Activated T-cell treated with anti-CD3 and anti-CD28 coated beads for 4 hours (primary cell): ENCODE data around the gene NEMF.
"Not testable (repeated sequence)": the region's sequence is repeated elsewhere in the genome, so short reads cannot be mapped to it uniquely, and the experiment has no call there.

Experiments
- DNase-seq: peaks from one replicate; pipeline ENCODE4 v3.0.0-alpha.2; 2020

Gene NEMF

GRCh38 chr14:49796025-49796424 is 56.6 kb downstream of the NEMF start:
- DNase-seq, result no peak

GRCh38 chr14:49792618-49793017 is 60.0 kb downstream of the NEMF start:
- no peak for DNase-seq

GRCh38 chr14:49786315-49786714 is 66.3 kb downstream of the NEMF start:
- DNase-seq, result no peak

DNA sequence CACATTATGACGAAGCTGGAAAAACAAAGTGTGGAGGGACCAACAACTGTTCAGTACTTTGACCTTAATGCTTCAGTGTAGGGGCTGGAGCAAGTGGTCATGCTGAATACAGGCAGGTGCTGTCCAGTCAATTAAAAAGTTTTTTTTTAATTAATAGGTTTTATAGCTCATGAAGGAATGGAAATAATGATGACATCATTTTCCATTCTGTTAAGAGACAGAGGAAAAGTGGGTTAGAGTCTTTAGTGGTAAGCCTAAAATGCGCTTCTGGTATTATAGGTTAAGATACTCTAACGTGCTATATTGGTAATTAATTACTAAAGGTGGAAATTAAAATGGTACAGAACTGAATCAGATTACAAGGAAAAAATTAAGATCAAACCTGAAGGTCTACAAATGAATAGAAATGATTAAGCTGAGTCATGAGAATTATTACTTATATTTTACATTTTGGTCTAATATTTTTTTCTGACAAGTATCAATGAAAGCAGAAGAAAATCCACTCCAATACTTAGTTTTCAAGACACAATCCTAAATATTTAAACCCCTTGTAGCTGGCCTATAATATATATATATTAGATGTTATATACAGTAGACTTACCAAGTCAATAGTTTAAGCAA is 69.1 kb downstream of the NEMF start:
- DNase-seq, result no peak

DNA sequence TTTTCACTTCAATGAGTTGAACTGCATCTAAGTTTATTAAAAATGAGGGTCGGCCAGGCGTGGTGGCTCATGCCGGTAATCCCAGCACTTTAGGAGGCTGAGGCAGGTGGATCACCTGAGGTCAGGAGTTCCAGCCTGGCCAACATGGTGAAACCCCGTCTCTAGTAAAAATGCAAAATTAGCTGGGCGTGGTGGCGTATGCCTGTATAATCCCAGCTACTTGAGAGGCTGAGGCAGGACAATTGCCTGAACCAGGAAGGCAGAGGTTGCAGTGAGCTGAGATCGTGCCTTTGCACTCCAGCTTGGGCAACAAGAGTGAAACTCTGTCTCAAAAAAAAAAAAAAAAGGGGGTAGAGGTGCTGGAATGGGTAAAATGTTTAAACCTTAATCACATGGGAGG is 71.5 kb downstream of the NEMF start:
- not testable (repeated sequence) for DNase-seq

GRCh38 chr14:49778421-49778820 is 74.2 kb downstream of the NEMF start:
- DNase-seq, result no peak

- no peak for DNase-seq
Observed at GRCh38 chr14:49774106-49774505, 78.5 kb downstream of the NEMF start.

DNA sequence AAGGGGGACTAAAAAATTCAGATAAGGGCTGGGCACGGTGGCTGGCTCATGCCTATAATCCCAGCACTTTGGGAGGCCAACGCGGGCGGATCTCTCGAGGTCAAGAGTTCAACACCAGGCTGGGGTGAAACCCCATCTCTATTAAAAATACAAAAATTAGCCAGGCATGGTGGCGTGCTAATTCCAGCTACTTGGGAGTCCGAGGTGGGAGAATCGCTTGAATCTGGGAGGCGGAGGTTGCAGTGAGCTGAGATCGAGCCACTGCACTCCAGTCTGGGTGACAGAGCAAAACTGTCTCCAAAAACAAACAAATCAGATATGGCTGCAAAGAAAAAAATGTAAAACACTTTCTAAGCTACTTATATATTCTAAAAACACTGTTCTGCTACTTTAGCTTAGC is 80.9 kb downstream of the NEMF start:
- not testable (repeated sequence) for DNase-seq

DNA sequence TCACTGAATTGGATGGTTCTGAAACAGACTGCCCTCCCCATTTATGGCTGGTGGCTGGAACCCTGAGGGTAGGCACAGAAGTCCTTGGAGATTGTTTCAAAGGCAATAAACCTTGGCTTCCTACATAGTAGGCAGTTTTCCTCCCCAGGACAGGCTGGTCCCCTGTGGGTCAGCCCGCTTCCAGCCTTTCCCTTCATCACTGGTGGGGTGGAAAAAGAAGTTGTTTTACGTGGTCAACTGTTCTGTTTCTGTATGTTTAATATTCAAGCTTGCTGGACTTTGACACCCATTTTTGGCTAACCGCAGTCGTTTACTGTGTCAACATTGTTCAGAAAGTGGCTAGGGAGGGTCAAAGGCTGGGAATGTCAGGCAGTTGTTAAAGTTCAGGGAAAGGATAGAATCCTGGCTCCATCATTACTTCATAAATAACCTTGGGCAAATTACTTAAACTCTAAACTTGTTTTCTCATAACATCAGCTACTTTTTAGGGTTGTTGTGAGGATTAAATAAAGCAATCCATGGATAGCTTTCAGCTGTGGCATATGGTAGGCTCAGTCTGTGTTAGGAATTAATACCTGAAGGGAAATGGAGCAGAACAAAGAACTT is 82.3 kb downstream of the NEMF start:
- DNase-seq, result no peak

DNA sequence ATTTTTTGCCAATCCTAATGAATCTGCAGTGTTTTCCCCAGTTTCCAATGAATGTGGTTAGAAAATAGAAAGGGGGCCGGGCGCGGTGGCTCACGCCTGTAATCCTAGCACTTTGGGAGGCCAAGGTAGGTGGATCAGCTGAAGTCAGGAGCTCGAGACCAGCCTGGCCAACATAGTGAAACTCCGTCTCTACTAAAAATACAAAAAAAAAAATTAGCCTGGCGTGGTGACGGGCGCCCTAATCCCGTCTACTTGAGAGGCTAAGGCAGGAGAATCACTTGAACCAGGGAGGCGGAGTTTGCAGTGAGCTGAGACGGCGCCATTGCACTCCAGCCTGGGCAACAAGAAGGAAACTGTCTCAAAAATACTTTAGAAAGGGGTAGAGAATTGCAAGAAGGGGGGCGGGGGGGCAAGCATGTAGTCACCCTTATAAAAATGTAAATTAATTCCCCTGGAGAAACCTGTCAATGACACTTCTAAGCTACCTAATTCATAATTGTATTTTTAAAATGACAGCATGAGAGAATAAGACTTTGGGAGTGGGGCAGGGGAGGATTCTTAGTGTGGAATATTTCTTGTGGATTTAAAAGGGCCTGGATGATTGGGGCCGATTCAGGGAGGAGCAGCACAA is 82.9 kb downstream of the NEMF start:
- no peak for DNase-seq

GRCh38 chr14:49769171-49769570 is 83.4 kb downstream of the NEMF start:
- DNase-seq, result no peak

DNA sequence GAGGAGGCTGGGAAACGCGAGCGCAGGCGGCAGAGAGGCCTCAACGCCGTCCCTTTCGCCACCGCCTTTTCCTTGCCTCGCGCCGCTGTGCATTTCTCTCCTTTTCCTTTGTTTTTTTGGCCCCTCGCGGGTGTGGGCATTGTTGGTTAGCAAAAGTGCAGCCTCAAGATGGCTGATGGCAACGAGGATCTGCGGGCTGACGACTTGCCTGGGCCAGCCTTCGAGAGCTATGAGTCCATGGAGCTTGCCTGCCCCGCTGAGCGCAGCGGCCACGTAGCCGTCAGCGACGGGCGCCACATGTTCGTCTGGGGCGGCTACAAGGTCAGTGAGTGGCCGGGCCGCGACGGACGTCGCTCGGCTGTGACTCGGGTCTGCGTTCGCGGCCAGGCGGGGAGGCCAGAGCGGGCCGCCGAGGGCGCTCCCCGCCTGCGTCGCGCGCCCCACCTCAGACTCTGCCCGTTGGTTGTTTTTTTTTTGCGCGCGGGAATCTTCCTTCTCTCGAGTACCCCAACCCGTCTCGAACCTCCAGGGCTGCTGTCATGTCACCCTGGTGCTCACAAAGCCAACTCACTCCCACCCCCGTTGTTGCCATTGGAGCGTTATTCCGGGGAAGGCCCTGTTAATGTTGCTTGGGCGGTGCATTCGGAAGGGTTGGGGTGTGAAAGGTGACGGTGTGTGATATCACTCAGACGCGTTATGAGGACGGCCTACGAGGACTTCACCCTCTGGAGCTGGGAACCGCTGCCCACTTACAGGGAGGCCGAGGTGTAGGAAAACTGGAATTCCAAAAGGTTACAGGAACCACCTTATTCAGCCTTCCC is 84.1 kb downstream of the NEMF start:
- peak; percentile 56 for DNase-seq

- DNase-seq, result peak; percentile 73
Observed at GRCh38 chr14:49767571-49768300, 84.9 kb downstream of the NEMF start, which contains the start of gene KLHDC2. KLHDC2 (plus strand) TSS chr14:49768153; CDS start chr14:49768469, 316 bp downstream.

DNA sequence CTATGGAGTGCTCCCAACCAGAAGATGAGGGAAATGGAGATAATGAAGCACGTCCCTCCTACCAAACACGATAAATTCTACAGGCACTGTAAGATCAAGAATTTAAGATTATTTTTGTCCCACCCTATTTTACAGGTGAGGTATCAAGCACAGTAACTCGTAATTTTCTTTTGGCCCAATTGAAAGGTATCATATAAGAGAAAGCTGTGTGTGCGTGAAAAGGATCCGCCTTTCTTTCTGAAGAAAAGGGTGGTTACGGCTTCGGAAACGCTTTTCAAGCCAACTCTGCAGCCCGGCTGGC is 85.4 kb downstream of the NEMF start:
- no peak for DNase-seq

GRCh38 chr14:49766839-49767238 is 85.7 kb downstream of the NEMF start:
- DNase-seq, result no peak

GRCh38 chr14:49761839-49762551 is 90.6 kb downstream of the NEMF start:
- DNase-seq, result no peak

- no peak for DNase-seq
Observed at GRCh38 chr14:49755378-49755777, 97.2 kb downstream of the NEMF start.

- DNase-seq, result no peak
Observed at GRCh38 chr14:49754570-49755097, 98.0 kb downstream of the NEMF start.

- DNase-seq, result not testable (repeated sequence)
Observed at GRCh38 chr14:49746476-49746875, 106.1 kb downstream of the NEMF start.

- no peak for DNase-seq
Observed at GRCh38 chr14:49745191-49745590, 107.4 kb downstream of the NEMF start.

- not testable (repeated sequence) for DNase-seq
Observed at GRCh38 chr14:49735669-49736068, 116.9 kb downstream of the NEMF start.

DNA sequence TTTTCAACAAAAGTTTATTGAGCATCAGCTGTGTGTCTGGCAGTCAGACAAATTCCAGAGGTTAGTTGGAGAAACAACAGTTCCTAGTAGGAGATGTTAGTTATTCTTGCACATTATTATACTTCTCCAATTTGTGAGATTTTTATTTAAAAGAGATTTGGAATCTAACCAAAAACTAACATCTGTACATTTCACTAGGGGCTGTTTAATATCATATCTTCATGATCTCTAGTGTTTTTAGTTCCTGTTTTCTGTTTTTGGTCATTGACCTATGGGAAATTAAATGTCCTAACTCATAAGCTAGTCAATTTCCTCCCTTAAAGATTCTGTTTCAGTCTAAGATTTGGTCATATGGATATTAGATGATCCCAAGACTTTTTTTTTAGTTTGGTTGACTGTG is 118.8 kb downstream of the NEMF start:
- DNase-seq, result no peak
